CD4-positive, alpha-beta T cell (primary cell): ENCODE data around the gene PDE10A. TPM values are rescaled to one million over a fixed set of nuclear protein-coding genes. Genes with fewer than 3 reads are reported as not detected.
"Not testable (repeated sequence)": the region's sequence is repeated elsewhere in the genome, so short reads cannot be mapped to it uniquely, and the experiment has no call there.

Experiments used
- ATAC-seq: fragments of 200-7000 bp; cut with Tn5 transposase; one replicate; pipeline ENCODE4 v1.10.0; 2022; ENCODE audit warnings: mild to moderate bottlenecking; ENCODE audit not compliant: poor library complexity
- CTCF ChIA-PET: fragments of 350-600 bp; sonication (Branson Sonifier 250); formaldehyde crosslinking; loops from one replicate; lab custom pipeline; 2021; ENCODE audit warnings: antibody characterized with exemption, inconsistent platforms; lab: Charles Lee
- POLR2A ChIA-PET: fragments of 350-600 bp; sonication (Branson Sonifier 250); formaldehyde crosslinking; loops from one replicate; lab custom pipeline; 2021; ENCODE audit warnings: antibody characterized with exemption, inconsistent platforms; lab: Charles Lee
- DNase-seq, 14 experiments: peaks; one replicate each; pipeline ENCODE4 v3.0.0-alpha.2; 2013 to 2020; ENCODE audit warnings: mixed read lengths in 2 of 14
- H3K27ac ChIP-seq, 2 donors: one replicate each; pipeline versions ENCODE4 v1.5.1 to v1.7.0; 2013; ENCODE audit warnings: low read length in 2 of 2, low read depth in 1 of 2, mild to moderate bottlenecking in 1 of 2
- H3K27me3 ChIP-seq, 2 experiments: 1 replicate in 1 of 2; 2 replicates in 1 of 2; pipeline versions ENCODE4 v1.6.1 to v1.7.0; 2013; ENCODE audit warnings: low read length in 2 of 2, control low read depth in 1 of 2, mild to moderate bottlenecking in 1 of 2, moderate library complexity in 1 of 2; ENCODE audit not compliant: insufficient read depth in 2 of 2, control insufficient read depth in 1 of 2
- H3K36me3 ChIP-seq: one replicate; pipeline ENCODE4 v1.6.1; 2013; ENCODE audit warnings: low read length, control low read depth; ENCODE audit not compliant: insufficient read depth
- H3K4me1 ChIP-seq: one replicate; pipeline ENCODE4 v1.6.1; 2013; ENCODE audit warnings: low read length, control low read depth; ENCODE audit not compliant: insufficient read depth
- H3K4me3 ChIP-seq: one replicate; pipeline ENCODE4 v1.5.1; 2013; ENCODE audit warnings: mild to moderate bottlenecking, low read length, moderate library complexity
- H3K9me3 ChIP-seq, 2 experiments: 1 replicate in 1 of 2; 2 replicates in 1 of 2; pipeline versions ENCODE4 v1.6.1 to v1.7.0; 2013; ENCODE audit warnings: low read length in 2 of 2, mild to moderate bottlenecking in 2 of 2, control low read depth in 1 of 2, moderate library complexity in 1 of 2; ENCODE audit not compliant: control insufficient read depth in 1 of 2, insufficient read depth in 1 of 2
- H3K27ac Mint-ChIP-seq: one replicate; pipeline ENCODE4 v1.8.0; 2020; ENCODE audit warnings: mixed read lengths
- H3K27me3 Mint-ChIP-seq: one replicate; pipeline ENCODE4 v1.8.0; 2021; ENCODE audit warnings: mixed read lengths
- H3K36me3 Mint-ChIP-seq: one replicate; pipeline ENCODE4 v1.8.0; 2021; ENCODE audit warnings: low read depth, mixed read lengths
- H3K4me1 Mint-ChIP-seq: one replicate; pipeline ENCODE4 v1.8.0; 2021; ENCODE audit warnings: low read depth, mixed read lengths
- H3K4me3 Mint-ChIP-seq: one replicate; pipeline ENCODE4 v1.8.0; 2020; ENCODE audit warnings: mild to moderate bottlenecking, mixed read lengths
- H3K9me3 Mint-ChIP-seq: one replicate; pipeline ENCODE4 v1.8.0; 2020; ENCODE audit warnings: mixed read lengths
- CTCF ChIP-seq: fragments of 200-600 bp; IDR thresholded peaks from one replicate; pipeline ENCODE4 v1.8.0; 2022; ENCODE audit warnings: antibody characterized with exemption, mild to moderate bottlenecking
- intact Hi-C, 2 experiments: fragments of 100-400 bp; cut with DNase I in 1 of 2; cut with micrococcal nuclease in 1 of 2; formaldehyde crosslinking; loops; one replicate each; pipeline versions ENCODE4 v1.15.1 to v1.9.0; 2023 to 2025; cut with DNase I, micrococcal nuclease
- total RNA-seq, 174 experiments: library from RNA in 2 of 174; stranded (reverse) in 2 of 174; gene quantifications; one replicate each; pipeline ENCODE4 v1.2.3 and lab custom pipeline; 2021 to 2026

PDE10A gene
- total RNA-seq, 2 experiments from 2014 or later = not detected

GRCh38 chr6:165611294-165611693, 51.7 kb downstream of the PDE10A start:
- H3K9me3 Mint-ChIP-seq = peaks cover 3% of the 10 kb centered on the region
- no peak for ATAC-seq
- intact Hi-C loops = no loop called here

GRCh38 chr6:165608577-165608976, 54.5 kb downstream of the PDE10A start:
- H3K27me3 Mint-ChIP-seq, ATAC-seq, POLR2A ChIA-PET, DNase-seq, H3K4me3 Mint-ChIP-seq, H3K27ac Mint-ChIP-seq, intact Hi-C loops, H3K4me3 ChIP-seq, H3K4me1 ChIP-seq, H3K27ac ChIP-seq, H3K36me3 Mint-ChIP-seq, H3K9me3 Mint-ChIP-seq, H3K9me3 ChIP-seq, H3K27me3 ChIP-seq, H3K4me1 Mint-ChIP-seq, CTCF ChIA-PET, H3K36me3 ChIP-seq: not testable (repeated sequence)

More at GRCh38 chr6:165611294-165611693, 51.7 kb downstream of the PDE10A start:
- Histone ChIP-seq H3K36me3 (no peaks in the 10 kb centered on the region), H3K4me3 (no peak overlapping the region), H3K27me3 (no peaks in the 10 kb centered on the region), H3K27ac (no peak overlapping the region), H3K4me1 (no peaks in the 10 kb centered on the region), H3K9me3 (no peaks in the 10 kb centered on the region)
- no peak for DNase-seq
- CTCF ChIA-PET = no interaction called here
- POLR2A ChIA-PET = no interaction called here
- no peaks in the 10 kb centered on the region for H3K36me3 Mint-ChIP-seq
- H3K4me3 Mint-ChIP-seq = no peak overlapping the region
- no peaks in the 10 kb centered on the region for H3K4me1 Mint-ChIP-seq
- no peak overlapping the region for H3K27ac Mint-ChIP-seq
- H3K27me3 Mint-ChIP-seq = no peaks in the 10 kb centered on the region
- no peak for TF ChIP-seq CTCF

GRCh38 chr6:165606740-165607008, 56.4 kb downstream of the PDE10A start:
- intact Hi-C loops = no loop called here
- CTCF ChIA-PET = no interaction called here
- H3K9me3 ChIP-seq = no peaks in the 10 kb centered on the region

More at GRCh38 chr6:165606740-165607008, 56.4 kb downstream of the PDE10A start:
- no peak overlapping the region for H3K4me3 Mint-ChIP-seq
- peaks cover under 1% of the 10 kb centered on the region for H3K9me3 Mint-ChIP-seq
- H3K36me3 Mint-ChIP-seq = no peaks in the 10 kb centered on the region
- POLR2A ChIA-PET = no interaction called here
- H3K4me3 ChIP-seq = no peak overlapping the region
- no peaks in the 10 kb centered on the region for H3K4me1 Mint-ChIP-seq
- no peak overlapping the region for H3K27ac Mint-ChIP-seq
- ATAC-seq = no peak
- H3K4me1 ChIP-seq = no peaks in the 10 kb centered on the region
- no peaks in the 10 kb centered on the region for H3K27me3 ChIP-seq
- no peak for DNase-seq
- H3K36me3 ChIP-seq = no peaks in the 10 kb centered on the region
- H3K27me3 Mint-ChIP-seq = no peaks in the 10 kb centered on the region
- H3K27ac ChIP-seq = no peak overlapping the region
- TF ChIP-seq CTCF = no peak
